Omental fat pad (tissue), 4 donors: ENCODE measurements around the gene GNB2. TPM values are rescaled to one million over a fixed set of nuclear protein-coding genes. Genes with fewer than 3 reads are reported as not detected.
A peak's percentile ranks its signal among the peaks of the same experiment; 100 is the strongest.

Experiments
- ATAC-seq: fragments of 150-250 bp; one replicate; pipeline ENCODE4 v1.9.1; 2016; ENCODE audit warnings: mild to moderate bottlenecking, moderate library complexity; ENCODE audit not compliant: low FRiP score
- DNase-seq: peaks from one replicate; pipeline ENCODE4 v3.0.0-alpha.2; 2019; ENCODE audit warnings: low spot score
- total RNA-seq, 4 donors: library from RNA; depleted of rRNA; stranded (reverse); fragments of >200 nt; gene quantifications; one replicate each; pipeline ENCODE4 v1.1.0, GENCODE V29; 2016
- TF ChIP-seq, protein P1 (sequence below), 3 donors: fragments of 450-650 bp; IDR thresholded peaks; one replicate each; pipeline ENCODE4 v1.5.1; 2016 to 2017; ENCODE audit warnings: antibody characterized with exemption in 3 of 3, mild to moderate bottlenecking in 3 of 3, moderate library complexity in 2 of 3

Gene GNB2
- total RNA-seq, 4 donors from 2014 or later: 145 to 245 (median 203) TPM

DNA sequence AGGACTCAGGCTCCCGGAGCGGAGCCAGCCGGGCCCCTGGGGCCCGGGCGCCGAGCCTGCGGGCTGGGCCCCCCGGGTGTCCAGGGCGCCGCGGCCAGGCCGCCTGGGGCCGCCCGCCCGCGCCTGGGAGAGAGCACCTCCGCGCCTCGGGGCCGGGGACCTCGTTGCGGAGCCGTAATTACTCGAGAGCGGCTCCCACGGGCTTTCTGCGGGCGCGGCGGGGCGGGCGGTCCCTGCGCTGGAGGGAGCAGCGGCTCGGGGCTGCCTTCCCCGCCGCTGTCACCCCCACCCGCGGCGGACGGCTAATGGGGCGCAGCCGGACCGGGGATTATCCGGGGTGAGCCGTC, 1.5 kb downstream of the GNB2 start:
- TF ChIP-seq, protein P1, sequence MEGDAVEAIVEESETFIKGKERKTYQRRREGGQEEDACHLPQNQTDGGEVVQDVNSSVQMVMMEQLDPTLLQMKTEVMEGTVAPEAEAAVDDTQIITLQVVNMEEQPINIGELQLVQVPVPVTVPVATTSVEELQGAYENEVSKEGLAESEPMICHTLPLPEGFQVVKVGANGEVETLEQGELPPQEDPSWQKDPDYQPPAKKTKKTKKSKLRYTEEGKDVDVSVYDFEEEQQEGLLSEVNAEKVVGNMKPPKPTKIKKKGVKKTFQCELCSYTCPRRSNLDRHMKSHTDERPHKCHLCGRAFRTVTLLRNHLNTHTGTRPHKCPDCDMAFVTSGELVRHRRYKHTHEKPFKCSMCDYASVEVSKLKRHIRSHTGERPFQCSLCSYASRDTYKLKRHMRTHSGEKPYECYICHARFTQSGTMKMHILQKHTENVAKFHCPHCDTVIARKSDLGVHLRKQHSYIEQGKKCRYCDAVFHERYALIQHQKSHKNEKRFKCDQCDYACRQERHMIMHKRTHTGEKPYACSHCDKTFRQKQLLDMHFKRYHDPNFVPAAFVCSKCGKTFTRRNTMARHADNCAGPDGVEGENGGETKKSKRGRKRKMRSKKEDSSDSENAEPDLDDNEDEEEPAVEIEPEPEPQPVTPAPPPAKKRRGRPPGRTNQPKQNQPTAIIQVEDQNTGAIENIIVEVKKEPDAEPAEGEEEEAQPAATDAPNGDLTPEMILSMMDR (IDR thresholded peaks at IDR 0.05): no peak

DNA sequence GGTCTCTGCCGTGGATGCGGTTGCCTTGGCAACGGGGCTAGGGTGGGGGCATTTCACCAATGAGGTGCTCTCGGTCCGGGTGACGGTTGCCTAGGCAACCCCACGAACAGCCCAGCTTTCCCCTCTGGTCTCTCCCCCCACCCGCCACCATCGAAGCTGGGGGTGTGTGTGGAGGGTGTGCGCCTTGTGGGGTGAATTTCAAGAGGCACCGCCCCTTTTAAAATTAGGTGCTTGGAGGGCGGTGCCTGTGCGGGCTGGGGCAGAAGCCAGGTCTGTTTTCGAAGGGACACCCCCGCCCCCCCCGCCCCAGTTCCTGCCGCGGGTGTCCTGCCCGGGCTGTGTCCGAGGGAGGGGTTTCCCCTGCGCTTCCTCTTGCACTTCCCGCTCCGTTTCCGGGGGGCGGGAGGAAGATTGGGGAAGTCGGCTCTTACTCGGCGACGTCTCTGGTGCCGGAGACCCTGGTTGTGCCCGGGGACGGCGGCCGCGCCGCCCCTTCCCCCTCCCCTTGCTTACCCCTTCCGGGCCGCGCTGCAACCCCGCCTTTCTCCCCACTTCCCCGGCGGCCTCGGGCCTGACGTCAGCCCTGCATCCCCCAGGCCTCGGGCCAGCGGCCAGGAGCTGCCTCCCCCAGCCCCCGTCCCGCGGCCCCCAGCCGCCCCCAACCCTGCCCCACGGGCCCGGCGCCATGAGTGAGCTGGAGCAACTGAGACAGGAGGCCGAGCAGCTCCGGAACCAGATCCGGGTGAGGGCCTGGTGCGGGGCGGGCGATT, 2.2 kb downstream of the GNB2 start:
- TF ChIP-seq, protein P1 (IDR thresholded peaks at IDR 0.05): no peak
- DNase-seq (no peak), ATAC-seq (peak; percentile 27)

More for the DNA sequence above, 1.5 kb downstream of the GNB2 start:
- ATAC-seq: no peak
- DNase-seq: no peak

- TF ChIP-seq, protein P1 (IDR thresholded peaks at IDR 0.05): no peak
- DNase-seq (no peak), ATAC-seq (no peak)
Measured at GRCh38 chr7:100676501-100677306, 3.2 kb downstream of the GNB2 start.

- DNase-seq: no peak
- TF ChIP-seq, protein P1 (IDR thresholded peaks at IDR 0.05): no peak
- ATAC-seq: no peak
Measured at GRCh38 chr7:100677308-100678267, 4.0 kb downstream of the GNB2 start.

GRCh38 chr7:100678291-100678984, 4.9 kb downstream of the GNB2 start:
- no peak for ATAC-seq
- DNase-seq: no peak
- TF ChIP-seq, protein P1 (IDR thresholded peaks at IDR 0.05): no peak
